ENCODE data around the gene NECTIN4.
A peak's percentile ranks its signal among the peaks of the same experiment; 100 is the strongest.

NECTIN4 gene

DNA sequence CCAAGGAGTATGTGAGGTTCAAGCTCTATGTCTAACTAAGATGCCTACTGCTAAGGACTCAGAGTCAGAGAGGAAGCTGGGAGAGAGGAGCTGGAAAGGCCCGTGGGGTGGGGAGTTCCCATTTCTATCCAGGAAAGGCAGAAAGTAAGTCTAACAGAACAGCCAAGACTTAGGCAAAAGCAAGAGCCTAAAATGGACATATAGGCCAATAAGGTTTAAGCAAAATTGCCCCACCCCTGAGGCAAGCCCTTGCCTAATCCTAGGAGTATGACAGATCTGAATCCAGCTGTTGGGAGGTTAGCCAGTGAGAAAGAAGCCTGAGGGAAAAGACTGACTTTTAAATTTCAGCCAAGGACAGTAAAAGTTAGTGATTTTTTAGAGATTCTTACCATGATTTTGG, 7.2 kb upstream of the NECTIN4 start:
- TF ChIP-seq, protein P1, sequence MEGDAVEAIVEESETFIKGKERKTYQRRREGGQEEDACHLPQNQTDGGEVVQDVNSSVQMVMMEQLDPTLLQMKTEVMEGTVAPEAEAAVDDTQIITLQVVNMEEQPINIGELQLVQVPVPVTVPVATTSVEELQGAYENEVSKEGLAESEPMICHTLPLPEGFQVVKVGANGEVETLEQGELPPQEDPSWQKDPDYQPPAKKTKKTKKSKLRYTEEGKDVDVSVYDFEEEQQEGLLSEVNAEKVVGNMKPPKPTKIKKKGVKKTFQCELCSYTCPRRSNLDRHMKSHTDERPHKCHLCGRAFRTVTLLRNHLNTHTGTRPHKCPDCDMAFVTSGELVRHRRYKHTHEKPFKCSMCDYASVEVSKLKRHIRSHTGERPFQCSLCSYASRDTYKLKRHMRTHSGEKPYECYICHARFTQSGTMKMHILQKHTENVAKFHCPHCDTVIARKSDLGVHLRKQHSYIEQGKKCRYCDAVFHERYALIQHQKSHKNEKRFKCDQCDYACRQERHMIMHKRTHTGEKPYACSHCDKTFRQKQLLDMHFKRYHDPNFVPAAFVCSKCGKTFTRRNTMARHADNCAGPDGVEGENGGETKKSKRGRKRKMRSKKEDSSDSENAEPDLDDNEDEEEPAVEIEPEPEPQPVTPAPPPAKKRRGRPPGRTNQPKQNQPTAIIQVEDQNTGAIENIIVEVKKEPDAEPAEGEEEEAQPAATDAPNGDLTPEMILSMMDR (IDR thresholded peaks at IDR 0.05; ENCODE audit: borderline replicate concordance, control extremely low read depth, extremely low read depth, insufficient read depth, missing control alignments) = no peak
- DNase-seq (ENCODE audit: low spot score) = no peak
- in situ Hi-C loops (cut with MboI; ENCODE audit: low sequenced_read_pairs, unreplicated experiment) = loop anchor here (10.0 kb wide), 1 partner anchor 102 kb away; no protein-coding TSS in a partner anchor

DNA sequence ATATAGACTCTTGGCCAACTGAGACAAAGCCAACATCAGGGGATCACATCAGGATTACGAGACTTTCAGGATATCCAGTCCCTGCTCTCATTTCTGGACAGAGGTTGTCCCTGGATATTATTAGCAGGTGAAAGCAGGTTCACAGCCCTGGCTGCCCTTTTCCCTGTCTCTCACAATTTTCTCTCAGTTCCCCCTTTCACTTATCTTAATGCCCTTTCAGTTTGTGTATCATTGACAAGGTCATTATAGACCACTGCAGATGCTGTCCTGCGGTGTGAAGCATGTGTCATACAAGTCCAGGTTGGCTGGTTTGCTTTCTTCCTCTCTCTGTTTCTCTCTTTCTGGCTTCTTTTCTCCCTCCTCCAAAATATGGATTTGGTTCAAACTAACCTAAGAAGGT, 6.7 kb upstream of the NECTIN4 start:
- TF ChIP-seq, protein P1 (IDR thresholded peaks at IDR 0.05; ENCODE audit: borderline replicate concordance, control extremely low read depth, extremely low read depth, insufficient read depth, missing control alignments) = no peak
- in situ Hi-C loops (cut with MboI; ENCODE audit: low sequenced_read_pairs, unreplicated experiment) = loop anchor here (10.0 kb wide), 1 partner anchor 101 kb away; no protein-coding TSS in a partner anchor
- DNase-seq (ENCODE audit: low spot score) = peak; percentile 64

DNA sequence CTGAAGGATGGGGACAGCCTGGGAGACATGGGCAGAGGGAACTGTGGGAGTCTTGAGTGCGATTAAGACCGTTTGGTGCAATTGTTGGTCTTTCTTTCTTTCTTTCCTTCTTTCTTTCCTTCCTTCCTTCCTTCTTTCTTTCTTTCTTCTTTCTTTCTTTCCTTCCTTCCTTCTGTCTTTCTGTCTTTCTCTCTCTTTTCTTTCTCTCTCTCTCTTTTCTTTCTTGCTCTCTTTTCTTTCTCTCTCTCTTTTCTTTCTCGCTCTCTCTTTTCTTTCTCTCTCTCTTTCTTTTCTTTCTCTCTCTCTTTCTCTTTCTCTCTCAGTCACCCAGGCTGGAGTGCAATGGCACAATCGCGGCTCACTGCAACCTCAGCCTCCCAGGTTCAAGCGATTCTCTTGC, 5.9 kb upstream of the NECTIN4 start:
- DNase-seq (ENCODE audit: low spot score) = no peak
- in situ Hi-C loops (cut with MboI; ENCODE audit: low sequenced_read_pairs, unreplicated experiment) = loop anchor here (10.0 kb wide), 1 partner anchor 100 kb away; no protein-coding TSS in a partner anchor
- TF ChIP-seq, protein P1 (IDR thresholded peaks at IDR 0.05; ENCODE audit: borderline replicate concordance, control extremely low read depth, extremely low read depth, insufficient read depth, missing control alignments) = no peak

DNA sequence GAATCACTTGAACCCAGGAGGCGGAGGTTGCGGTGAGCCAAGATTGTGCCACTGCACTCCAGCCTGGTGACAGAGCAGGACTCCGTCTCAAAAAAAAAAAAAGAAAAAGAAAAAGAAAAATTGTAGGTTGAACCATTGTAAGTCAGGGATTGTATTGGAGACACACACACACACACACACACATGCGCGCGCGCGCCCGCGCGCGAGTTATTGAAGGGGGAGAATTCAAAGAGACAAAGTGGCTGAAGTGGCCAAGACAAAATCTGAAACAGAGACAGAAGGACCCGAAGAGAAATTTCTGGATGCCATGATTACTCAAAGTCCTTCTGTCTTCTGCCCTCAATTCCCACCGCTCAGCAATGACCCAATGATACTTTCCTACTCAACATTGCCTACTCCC, 5.1 kb upstream of the NECTIN4 start:
- in situ Hi-C loops (cut with MboI; ENCODE audit: low sequenced_read_pairs, unreplicated experiment) = loop anchor here (10.0 kb wide), 1 partner anchor 100 kb away; no protein-coding TSS in a partner anchor
- TF ChIP-seq, protein P1 (IDR thresholded peaks at IDR 0.05; ENCODE audit: borderline replicate concordance, control extremely low read depth, extremely low read depth, insufficient read depth, missing control alignments) = no peak
- DNase-seq (ENCODE audit: low spot score) = no peak

DNA sequence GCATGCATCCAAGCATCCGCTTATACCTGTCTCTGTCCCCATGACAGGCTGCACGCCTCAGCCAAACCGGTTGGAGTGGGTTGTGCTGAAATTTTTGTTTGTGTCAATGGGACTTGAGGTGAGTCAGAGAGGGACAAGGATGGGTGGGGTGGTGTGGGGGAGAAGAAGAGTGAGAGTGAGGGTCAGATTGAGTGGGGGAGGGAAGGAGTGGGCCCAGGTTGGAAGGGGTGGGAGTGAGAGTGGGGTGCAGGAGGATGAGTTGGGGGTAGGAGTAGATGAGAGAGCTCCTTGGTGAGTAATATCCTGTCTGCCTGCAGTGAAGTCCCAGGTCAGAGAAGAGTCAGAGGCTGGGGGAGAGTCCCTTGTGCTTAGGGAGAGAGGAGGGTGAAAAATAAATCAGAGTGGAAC, 3.3 kb upstream of the NECTIN4 start:
- peak; percentile 60 for DNase-seq (ENCODE audit: low spot score)
- in situ Hi-C loops (cut with MboI; ENCODE audit: low sequenced_read_pairs, unreplicated experiment) = loop anchor here (10.0 kb wide), 1 partner anchor 98 kb away; no protein-coding TSS in a partner anchor
- TF ChIP-seq, protein P1 (IDR thresholded peaks at IDR 0.05; ENCODE audit: borderline replicate concordance, control extremely low read depth, extremely low read depth, insufficient read depth, missing control alignments) = no peak

DNA sequence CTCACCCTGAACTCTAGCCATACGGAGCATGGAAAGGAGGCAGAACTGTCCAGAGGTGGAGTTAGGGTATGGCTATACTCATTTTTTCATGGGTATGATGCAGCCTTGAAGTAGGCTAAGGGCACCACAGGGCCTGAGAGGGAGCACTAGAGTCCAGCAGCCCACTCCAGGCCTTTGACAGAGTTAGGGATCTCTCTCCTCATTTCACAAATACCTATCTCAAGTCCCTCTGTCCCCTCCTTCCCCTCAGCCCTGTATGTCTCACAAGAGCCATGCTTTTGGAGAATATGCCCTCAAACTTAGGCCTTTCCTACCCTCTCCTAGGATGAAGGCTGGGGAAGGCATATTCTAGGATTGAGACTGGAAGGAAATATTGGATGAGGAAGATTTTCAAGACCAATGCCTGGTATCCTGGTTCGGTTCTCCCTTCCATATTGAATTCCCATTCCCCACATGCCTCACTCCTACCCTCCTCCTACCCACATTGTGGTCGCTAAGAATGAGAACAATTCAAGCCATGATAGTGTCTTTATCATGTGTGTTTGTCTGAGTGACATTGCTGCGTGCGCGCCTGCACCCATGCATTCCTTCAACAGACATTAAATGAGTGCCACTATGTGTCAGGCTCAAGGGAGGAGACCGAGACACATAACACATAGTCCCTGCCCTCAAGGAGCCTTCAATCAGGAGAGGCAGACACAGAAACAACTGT, 2.6 kb upstream of the NECTIN4 start:
- in situ Hi-C loops (cut with MboI; ENCODE audit: low sequenced_read_pairs, unreplicated experiment) = loop anchor here (10.0 kb wide), 1 partner anchor 97 kb away; no protein-coding TSS in a partner anchor
- TF ChIP-seq, protein P1 (IDR thresholded peaks at IDR 0.05; ENCODE audit: borderline replicate concordance, control extremely low read depth, extremely low read depth, insufficient read depth, missing control alignments) = no peak
- no peak for DNase-seq (ENCODE audit: low spot score)
